ENCODE data around the gene MYO5C. TPM values are rescaled to one million over a fixed set of nuclear protein-coding genes. Genes with fewer than 3 reads are reported as not detected.

Gene MYO5C
- total and polyA plus RNA-seq, 2 of the 4 experiments (the other 2 are of a cell fraction) = under 0.01 to 0.03 TPM

- peak overlapping the region; percentile 96 for H4K91ac ChIP-seq (ENCODE audit: insufficient read depth, low read depth, low read length)
- peak overlapping the region; percentile 86 for H3K18ac ChIP-seq (ENCODE audit: low read depth, low read length)
- H2BK15ac ChIP-seq (ENCODE audit: low read depth, low read length) = peak overlapping the region; percentile 77; the same call in 2 of the 3 replicates
- H3K79me1 ChIP-seq (ENCODE audit: low read depth in 1 of 2, low read length in 2 of 2) = peaks cover 10 to 24% of the 10 kb centered on the region in 2 experiments; a peak in 3 of 4 replicates
- peak overlapping the region; percentile 97 for H3K4ac ChIP-seq (ENCODE audit: low read depth, low read length)
- peak overlapping the region; percentile 88 to 96; a peak in 3 of 4 replicates for H4K8ac ChIP-seq (ENCODE audit: low read depth in 2 of 2, low read length in 2 of 2)
- intact Hi-C loops (cut with micrococcal nuclease) = loop anchor here (5.0 kb wide), 1 partner anchor 558 kb away; no protein-coding TSS in a partner anchor
- peak overlapping the region; percentile 89 for H2BK120ac ChIP-seq (ENCODE audit: low read depth, low read length)
- CTCF ChIA-PET = interaction anchor here (0.5 to 1.7 kb wide), 3 partner anchors 29 to 223 kb away, joined by 3 to 4 read pairs (median 3); no protein-coding TSS in a partner anchor
- H2AK9ac ChIP-seq (replicated peaks; ENCODE audit: low read depth, low read length, poor library complexity) = peak overlapping the region; percentile 74
- BruUV-seq (replicated peaks) = no TSS peak
- H4K20me1 ChIP-seq (ENCODE audit: insufficient read depth, low read length) = no peaks in the 10 kb centered on the region
- dilution Hi-C loops (cut with HindIII; ENCODE audit: low sequenced_read_pairs, unreplicated experiment) = no loop called here
- H3K4me3 ChIP-seq (ENCODE audit: insufficient read depth, low read depth, low read length) = peak overlapping the region; percentile 97
- 0% methylated on average over 18 of the region's 105 CpGs; no CpG with 5 or more reads in 1 of the 2 experiments for WGBS, 2 experiments (ENCODE audit: extremely low coverage in 2 of 2, insufficient read length in 1 of 2)
- no peaks in the 10 kb centered on the region for H3K9me3 ChIP-seq (ENCODE audit: control insufficient read depth, insufficient read depth, low read length)
- ATAC-seq (ENCODE audit: low read depth) (peak; percentile 91), DNase-seq (peak; percentile 70)
- H3K9ac ChIP-seq (ENCODE audit: low read depth, low read length) = peak overlapping the region; percentile 97
- H4K5ac ChIP-seq (ENCODE audit: low read depth, low read length) = peak overlapping the region; percentile 90
- in situ Hi-C loops (cut with MboI; ENCODE audit: low sequenced_read_pairs) = no loop called here
- H3K27ac ChIP-seq (ENCODE audit: insufficient read depth, low read length) = peak overlapping the region; percentile 92
- peak overlapping the region; percentile 96 for H3K14ac ChIP-seq (replicated peaks; ENCODE audit: low read depth, low read length)
- peak overlapping the region; percentile 94 for H2BK5ac ChIP-seq (ENCODE audit: low read depth, low read length, poor library complexity, severe bottlenecking)
- H3K4me1 ChIP-seq (ENCODE audit: control insufficient read depth, insufficient read depth, low read length) = peaks cover 2% of the 10 kb centered on the region; the same call in 1 of the 2 replicates
- H3K23ac ChIP-seq (ENCODE audit: low read depth, low read length) = peak overlapping the region; percentile 32
- peak overlapping the region; percentile 76 for H3K56ac ChIP-seq (ENCODE audit: extremely low read depth, insufficient read depth, low read length)
- H3K9me1 ChIP-seq (ENCODE audit: insufficient read depth, low read length) = no peaks in the 10 kb centered on the region
- H2AK5ac ChIP-seq (ENCODE audit: low read depth, low read length) = peak overlapping the region; percentile 36; the same call in 1 of the 2 replicates
- POLR2A ChIA-PET (ENCODE audit: unreplicated experiment) = interaction anchor here (0.9 kb wide), 1 partner anchor 54 kb away, joined by 3 read pairs; no protein-coding TSS in a partner anchor
- H3K4me2 ChIP-seq (ENCODE audit: low read depth, low read length) = peak overlapping the region; percentile 98
- peak overlapping the region; percentile 99 for H2AFZ ChIP-seq (replicated peaks; ENCODE audit: low read length, poor library complexity)
- no peaks in the 10 kb centered on the region for H3K36me3 ChIP-seq (ENCODE audit: control insufficient read depth, insufficient read depth, low read length)
- 0 out of 2 replicates have a peak overlapping the region, but pooled peaks have one; percentile 2 for H2BK20ac ChIP-seq (ENCODE audit: low read depth, low read length)
- H3K27me3 ChIP-seq (ENCODE audit: control insufficient read depth, insufficient read depth, low read length) = no peaks in the 10 kb centered on the region; the same call in 1 of the 2 replicates
- TF ChIP-seq CEBPB (IDR thresholded peaks at IDR 0.05; ENCODE audit: low read depth, low read length) (no peak), RAD21 (IDR thresholded peaks at IDR 0.05; ENCODE audit: low read length) (no peak), ELK1 (IDR thresholded peaks at IDR 0.05; ENCODE audit: borderline replicate concordance, low read depth, low read length) (no peak), MAFK (IDR thresholded peaks at IDR 0.05; ENCODE audit: low read depth, low read length) (no peak), MXI1 (IDR thresholded peaks at IDR 0.05; ENCODE audit: borderline replicate concordance, low read depth, low read length) (0 out of 2 replicates have a peak, but pooled peaks have one; percentile 21), CTCF (conservative IDR thresholded peaks at IDR 0.05; ENCODE audit: low read depth, low read length) (no peak), NFE2L2 (IDR thresholded peaks at IDR 0.05; ENCODE audit: low read depth, low read length) (no peak), CHD1 (IDR thresholded peaks at IDR 0.05; ENCODE audit: low read depth, low read length) (no peak), FOS (IDR thresholded peaks at IDR 0.05; ENCODE audit: low read depth, low read length) (no peak), RCOR1 (IDR thresholded peaks at IDR 0.05; ENCODE audit: insufficient replicate concordance, low read length) (no peak), POLR2A (IDR thresholded peaks at IDR 0.05; ENCODE audit: low read depth, low read length) (peak; percentile 60; the same call in 1 of the 2 replicates), MAZ (IDR thresholded peaks at IDR 0.05; ENCODE audit: borderline replicate concordance, low read depth, low read length) (peak; percentile 78; the same call in 1 of the 2 replicates), SMC3 (IDR thresholded peaks at IDR 0.05; ENCODE audit: low read depth, low read length) (no peak), BHLHE40 (IDR thresholded peaks at IDR 0.05; ENCODE audit: low read depth, low read length) (no peak)
These were observed 116.1 kb downstream of the MYO5C start for GRCh38 chr15:52179278-52180195.
